ENCODE results near the gene STRIP1.

The STRIP1 gene

GRCh38 chr1:110038271-110038670, 3.8 kb downstream of the STRIP1 start:
- no peaks in the 10 kb centered on the region for H3K36me3 ChIP-seq (replicated peaks; ENCODE audit: insufficient read depth, low read length)
- H3K9ac ChIP-seq (ENCODE audit: low read length), result no peak overlapping the region
- no peak overlapping the region for H2AFZ ChIP-seq (ENCODE audit: low read length)
- H3K9me3 ChIP-seq (replicated peaks; ENCODE audit: insufficient read depth, low read length), result no peaks in the 10 kb centered on the region
- H3K9me2 ChIP-seq (replicated peaks; ENCODE audit: insufficient read depth, low read length), result no peaks in the 10 kb centered on the region
- no peaks in the 10 kb centered on the region for H3K27me3 ChIP-seq (replicated peaks; ENCODE audit: insufficient read depth, low read length)
- 0 out of 2 replicates have a peak, but pooled peaks cover 3% of the 10 kb centered on the region for H3K4me1 ChIP-seq (ENCODE audit: low read length)
- TF ChIP-seq EZH2phosphoT487 (IDR thresholded peaks at IDR 0.05; ENCODE audit: low read length) (no peak), EZH2 (optimal IDR thresholded peaks at IDR 0.05; ENCODE audit: low read depth, low read length) (no peak)
- TF ChIP-seq, protein P1, sequence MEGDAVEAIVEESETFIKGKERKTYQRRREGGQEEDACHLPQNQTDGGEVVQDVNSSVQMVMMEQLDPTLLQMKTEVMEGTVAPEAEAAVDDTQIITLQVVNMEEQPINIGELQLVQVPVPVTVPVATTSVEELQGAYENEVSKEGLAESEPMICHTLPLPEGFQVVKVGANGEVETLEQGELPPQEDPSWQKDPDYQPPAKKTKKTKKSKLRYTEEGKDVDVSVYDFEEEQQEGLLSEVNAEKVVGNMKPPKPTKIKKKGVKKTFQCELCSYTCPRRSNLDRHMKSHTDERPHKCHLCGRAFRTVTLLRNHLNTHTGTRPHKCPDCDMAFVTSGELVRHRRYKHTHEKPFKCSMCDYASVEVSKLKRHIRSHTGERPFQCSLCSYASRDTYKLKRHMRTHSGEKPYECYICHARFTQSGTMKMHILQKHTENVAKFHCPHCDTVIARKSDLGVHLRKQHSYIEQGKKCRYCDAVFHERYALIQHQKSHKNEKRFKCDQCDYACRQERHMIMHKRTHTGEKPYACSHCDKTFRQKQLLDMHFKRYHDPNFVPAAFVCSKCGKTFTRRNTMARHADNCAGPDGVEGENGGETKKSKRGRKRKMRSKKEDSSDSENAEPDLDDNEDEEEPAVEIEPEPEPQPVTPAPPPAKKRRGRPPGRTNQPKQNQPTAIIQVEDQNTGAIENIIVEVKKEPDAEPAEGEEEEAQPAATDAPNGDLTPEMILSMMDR (IDR thresholded peaks at IDR 0.05; ENCODE audit: low read length), result no peak
- peaks cover 18% of the 10 kb centered on the region for H3K79me2 ChIP-seq (ENCODE audit: low read length)
- H3K4me3 ChIP-seq (ENCODE audit: low read length), result no peak overlapping the region
- DNase-seq, result no peak
- H3K4me2 ChIP-seq (ENCODE audit: low read depth, low read length), result no peak overlapping the region
- no peak overlapping the region for H3K27ac ChIP-seq (ENCODE audit: low read length)
- H3F3A ChIP-seq (ENCODE audit: insufficient read depth, low read length), result no peaks in the 10 kb centered on the region
- no peaks in the 10 kb centered on the region for H4K20me1 ChIP-seq (ENCODE audit: insufficient read depth, low read length)

DNA sequence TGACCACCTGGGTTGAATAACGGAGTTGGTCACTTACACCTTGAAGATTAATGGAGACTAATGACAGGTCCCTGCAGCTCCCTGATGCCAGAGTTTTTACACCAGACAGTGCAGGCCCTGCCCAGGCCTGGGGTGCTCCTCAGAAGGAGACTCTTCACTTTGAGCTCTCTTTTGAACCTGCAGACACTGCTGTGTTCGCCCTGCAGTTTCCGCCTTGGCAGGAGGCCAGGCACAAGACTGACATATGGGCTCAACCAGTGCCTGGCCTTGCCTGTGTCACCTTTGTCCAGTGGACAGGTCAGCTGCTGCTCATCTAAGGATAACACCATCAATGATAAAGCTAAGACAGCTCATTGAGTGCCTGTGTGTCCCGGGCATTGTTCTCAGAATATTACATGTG, 5.2 kb downstream of the STRIP1 start:
- Histone ChIP-seq H3K9ac (ENCODE audit: low read length) (no peak overlapping the region), H3K4me1 (ENCODE audit: low read length) (no peaks in the 10 kb centered on the region), H3K27ac (ENCODE audit: low read length) (no peak overlapping the region), H3K4me3 (ENCODE audit: low read length) (no peak overlapping the region), H3K27me3 (replicated peaks; ENCODE audit: insufficient read depth, low read length) (no peaks in the 10 kb centered on the region), H3K79me2 (ENCODE audit: low read length) (peaks cover 17% of the 10 kb centered on the region), H3K36me3 (replicated peaks; ENCODE audit: insufficient read depth, low read length) (no peaks in the 10 kb centered on the region), H4K20me1 (ENCODE audit: insufficient read depth, low read length) (no peaks in the 10 kb centered on the region), H3K4me2 (ENCODE audit: low read depth, low read length) (no peak overlapping the region), H3K9me2 (replicated peaks; ENCODE audit: insufficient read depth, low read length) (no peaks in the 10 kb centered on the region), H2AFZ (ENCODE audit: low read length) (no peak overlapping the region), H3F3A (ENCODE audit: insufficient read depth, low read length) (no peaks in the 10 kb centered on the region), H3K9me3 (replicated peaks; ENCODE audit: insufficient read depth, low read length) (no peaks in the 10 kb centered on the region)
- DNase-seq, result no peak
- TF ChIP-seq EZH2 (optimal IDR thresholded peaks at IDR 0.05; ENCODE audit: low read depth, low read length) (no peak), EZH2phosphoT487 (IDR thresholded peaks at IDR 0.05; ENCODE audit: low read length) (no peak)
- TF ChIP-seq, protein P1 (IDR thresholded peaks at IDR 0.05; ENCODE audit: low read length), result no peak

DNA sequence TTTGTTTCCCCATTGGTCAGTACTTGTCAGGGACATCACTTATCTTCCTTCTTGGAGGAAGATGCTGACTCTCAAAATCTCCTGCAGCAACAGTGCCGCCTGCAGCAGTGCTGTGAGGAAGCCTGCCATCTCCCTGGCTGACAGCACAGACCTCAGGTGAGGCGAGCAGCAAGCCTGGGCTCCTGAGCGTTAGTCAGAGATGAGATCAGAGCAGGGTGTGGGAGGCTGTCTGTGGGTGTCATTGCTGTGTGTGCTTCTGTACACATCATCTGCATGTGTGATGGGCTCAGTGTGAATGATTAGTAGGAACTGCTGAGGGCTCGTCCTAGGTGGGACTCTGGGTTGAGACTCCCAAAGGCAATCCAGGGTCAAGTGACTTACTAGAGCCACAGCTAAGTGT, 6.1 kb downstream of the STRIP1 start:
- Histone ChIP-seq H3K27ac (ENCODE audit: low read length) (no peak overlapping the region), H2AFZ (ENCODE audit: low read length) (no peak overlapping the region), H3K4me2 (ENCODE audit: low read depth, low read length) (no peak overlapping the region)

More for the DNA sequence above, 6.1 kb downstream of the STRIP1 start:
- H3F3A ChIP-seq (ENCODE audit: insufficient read depth, low read length), result no peaks in the 10 kb centered on the region
- H3K36me3 ChIP-seq (replicated peaks; ENCODE audit: insufficient read depth, low read length), result no peaks in the 10 kb centered on the region
- H3K4me3 ChIP-seq (ENCODE audit: low read length), result no peak overlapping the region
- H3K9ac ChIP-seq (ENCODE audit: low read length), result no peak overlapping the region
- DNase-seq, result no peak
- TF ChIP-seq EZH2phosphoT487 (IDR thresholded peaks at IDR 0.05; ENCODE audit: low read length) (no peak), EZH2 (optimal IDR thresholded peaks at IDR 0.05; ENCODE audit: low read depth, low read length) (no peak)
- TF ChIP-seq, protein P1 (IDR thresholded peaks at IDR 0.05; ENCODE audit: low read length), result no peak
- no peaks in the 10 kb centered on the region for H3K4me1 ChIP-seq (ENCODE audit: low read length)
- no peaks in the 10 kb centered on the region for H3K9me3 ChIP-seq (replicated peaks; ENCODE audit: insufficient read depth, low read length)
- H3K79me2 ChIP-seq (ENCODE audit: low read length), result peaks cover 8% of the 10 kb centered on the region
- no peaks in the 10 kb centered on the region for H4K20me1 ChIP-seq (ENCODE audit: insufficient read depth, low read length)
- H3K27me3 ChIP-seq (replicated peaks; ENCODE audit: insufficient read depth, low read length), result no peaks in the 10 kb centered on the region
- no peaks in the 10 kb centered on the region for H3K9me2 ChIP-seq (replicated peaks; ENCODE audit: insufficient read depth, low read length)

Measured in MM.1S (cell line).